Activated CD4-positive, alpha-beta T cell treated with anti-CD3 and anti-CD28 coated beads, Interleukin-2, amount 10 ng/mL, durations not matched to agents 24 days and 14 days (primary cell): ENCODE results near the gene GLT8D2. TPM values are rescaled to one million over a fixed set of nuclear protein-coding genes. Genes with fewer than 3 reads are reported as not detected.

ENCODE experiments used
- DNase-seq: peaks from one replicate; pipeline ENCODE4 v3.0.0; 2022
- H3K27ac Mint-ChIP-seq: one replicate; pipeline ENCODE4 v1.8.0; 2022; ENCODE audit warnings: mild to moderate bottlenecking, mixed read lengths
- H3K27me3 Mint-ChIP-seq: one replicate; pipeline ENCODE4 v1.8.0; 2022; ENCODE audit warnings: mixed read lengths
- H3K36me3 Mint-ChIP-seq: one replicate; pipeline ENCODE4 v1.8.0; 2022; ENCODE audit warnings: low read depth, mild to moderate bottlenecking, mixed read lengths
- H3K4me1 Mint-ChIP-seq: one replicate; pipeline ENCODE4 v1.8.0; 2021; ENCODE audit warnings: mixed read lengths
- H3K4me3 Mint-ChIP-seq: one replicate; pipeline ENCODE4 v1.8.0; 2022; ENCODE audit warnings: mild to moderate bottlenecking, moderate library complexity, mixed read lengths
- H3K9me3 Mint-ChIP-seq: one replicate; pipeline ENCODE4 v1.8.0; 2021; ENCODE audit warnings: mixed read lengths
- intact Hi-C: fragments of 100-400 bp; cut with micrococcal nuclease; formaldehyde crosslinking; loops from one replicate; pipeline ENCODE4 v1.15.1; 2023
- total RNA-seq: library from RNA; stranded (reverse); gene quantifications from 2 replicates; pipeline ENCODE4 v1.2.3, GENCODE V29; 2022

GLT8D2 gene
- total RNA-seq, 1 donor from 2014 or later = not detected

GRCh38 chr12:104060791-104061190, 10.8 kb upstream of the GLT8D2 start:
- H3K4me3 Mint-ChIP-seq = no peak overlapping the region
- H3K27ac Mint-ChIP-seq = no peak overlapping the region
- intact Hi-C loops = loop anchor here (5.0 kb wide), 2 partner anchors 183 to 227 kb away; no protein-coding TSS in a partner anchor
- peaks cover 15% of the 10 kb centered on the region for H3K4me1 Mint-ChIP-seq
- no peak for DNase-seq
- no peaks in the 10 kb centered on the region for H3K36me3 Mint-ChIP-seq
- no peaks in the 10 kb centered on the region for H3K9me3 Mint-ChIP-seq
- H3K27me3 Mint-ChIP-seq = peaks cover 54% of the 10 kb centered on the region

GRCh38 chr12:104059963-104060362, 10.0 kb upstream of the GLT8D2 start:
- no peak overlapping the region for H3K27ac Mint-ChIP-seq
- no peaks in the 10 kb centered on the region for H3K9me3 Mint-ChIP-seq
- intact Hi-C loops = loop anchor here (5.0 kb wide), 2 partner anchors 183 to 227 kb away; no protein-coding TSS in a partner anchor
- H3K4me1 Mint-ChIP-seq = peaks cover 8% of the 10 kb centered on the region
- no peak for DNase-seq
- H3K4me3 Mint-ChIP-seq = no peak overlapping the region
- peaks cover 59% of the 10 kb centered on the region for H3K27me3 Mint-ChIP-seq
- H3K36me3 Mint-ChIP-seq = no peaks in the 10 kb centered on the region

- intact Hi-C loops = no loop called here
- H3K9me3 Mint-ChIP-seq = no peaks in the 10 kb centered on the region
Observed at GRCh38 chr12:104058802-104059201, 8.8 kb upstream of the GLT8D2 start.

GRCh38 chr12:104057771-104058197, 7.8 kb upstream of the GLT8D2 start:
- Mint-ChIP-seq H3K9me3 (no peaks in the 10 kb centered on the region), H3K27ac (no peak overlapping the region), H3K27me3 (peaks cover 71% of the 10 kb centered on the region), H3K4me3 (no peak overlapping the region), H3K4me1 (peaks cover 6% of the 10 kb centered on the region), H3K36me3 (no peaks in the 10 kb centered on the region)
- intact Hi-C loops = loop anchor here (1.0 kb wide), 1 partner anchor 52 kb away; no protein-coding TSS in a partner anchor
- DNase-seq = peak; percentile 65

More at GRCh38 chr12:104058802-104059201, 8.8 kb upstream of the GLT8D2 start:
- no peak for DNase-seq
- Mint-ChIP-seq H3K36me3 (no peaks in the 10 kb centered on the region), H3K27ac (no peak overlapping the region), H3K4me3 (no peak overlapping the region), H3K4me1 (peaks cover 7% of the 10 kb centered on the region), H3K27me3 (peaks cover 68% of the 10 kb centered on the region)

GRCh38 chr12:104056419-104056972, 6.5 kb upstream of the GLT8D2 start:
- intact Hi-C loops = no loop called here
- Mint-ChIP-seq H3K36me3 (no peaks in the 10 kb centered on the region), H3K4me3 (no peak overlapping the region), H3K4me1 (peaks cover 6% of the 10 kb centered on the region), H3K9me3 (no peaks in the 10 kb centered on the region), H3K27me3 (peaks cover 72% of the 10 kb centered on the region), H3K27ac (no peak overlapping the region)
- no peak for DNase-seq

GRCh38 chr12:104055686-104056388, 5.8 kb upstream of the GLT8D2 start:
- Mint-ChIP-seq H3K36me3 (no peaks in the 10 kb centered on the region), H3K4me1 (peaks cover 6% of the 10 kb centered on the region), H3K27me3 (peaks cover 69% of the 10 kb centered on the region), H3K9me3 (no peaks in the 10 kb centered on the region), H3K27ac (no peak overlapping the region), H3K4me3 (no peak overlapping the region)
- intact Hi-C loops = no loop called here
- DNase-seq = no peak

GRCh38 chr12:104054681-104055346, 4.8 kb upstream of the GLT8D2 start:
- Mint-ChIP-seq H3K4me3 (no peak overlapping the region), H3K36me3 (no peaks in the 10 kb centered on the region), H3K27ac (no peak overlapping the region), H3K27me3 (peaks cover 69% of the 10 kb centered on the region), H3K9me3 (no peaks in the 10 kb centered on the region), H3K4me1 (peaks cover 5% of the 10 kb centered on the region)
- intact Hi-C loops = no loop called here
- DNase-seq = no peak

- intact Hi-C loops = no loop called here
- no peak overlapping the region for H3K4me3 Mint-ChIP-seq
- peaks cover 4% of the 10 kb centered on the region for H3K4me1 Mint-ChIP-seq
- DNase-seq = no peak
- no peak overlapping the region for H3K27ac Mint-ChIP-seq
- peaks cover 55% of the 10 kb centered on the region for H3K27me3 Mint-ChIP-seq
- H3K9me3 Mint-ChIP-seq = no peaks in the 10 kb centered on the region
- H3K36me3 Mint-ChIP-seq = no peaks in the 10 kb centered on the region
Observed at GRCh38 chr12:104050436-104050835, 449 bp upstream of the GLT8D2 start.

- Mint-ChIP-seq H3K27ac (no peak overlapping the region), H3K4me1 (peaks cover 4% of the 10 kb centered on the region), H3K27me3 (peaks cover 56% of the 10 kb centered on the region), H3K36me3 (no peaks in the 10 kb centered on the region), H3K9me3 (no peaks in the 10 kb centered on the region), H3K4me3 (no peak overlapping the region)
- no peak for DNase-seq
- intact Hi-C loops = no loop called here
Observed at GRCh38 chr12:104049278-104049902, 597 bp downstream of the GLT8D2 start.

- H3K27me3 Mint-ChIP-seq = peaks cover 57% of the 10 kb centered on the region
- DNase-seq = no peak
- peaks cover 4% of the 10 kb centered on the region for H3K9me3 Mint-ChIP-seq
- no peak overlapping the region for H3K4me3 Mint-ChIP-seq
- H3K4me1 Mint-ChIP-seq = peaks cover 4% of the 10 kb centered on the region
- no peak overlapping the region for H3K27ac Mint-ChIP-seq
- no peaks in the 10 kb centered on the region for H3K36me3 Mint-ChIP-seq
- intact Hi-C loops = no loop called here
Observed at GRCh38 chr12:104048811-104049210, 1.2 kb downstream of the GLT8D2 start.

- peaks cover 4% of the 10 kb centered on the region for H3K4me1 Mint-ChIP-seq
- no peak for DNase-seq
- no peak overlapping the region for H3K27ac Mint-ChIP-seq
- H3K4me3 Mint-ChIP-seq = no peak overlapping the region
- intact Hi-C loops = no loop called here
- peaks cover 6% of the 10 kb centered on the region for H3K9me3 Mint-ChIP-seq
- H3K36me3 Mint-ChIP-seq = no peaks in the 10 kb centered on the region
- H3K27me3 Mint-ChIP-seq = peaks cover 57% of the 10 kb centered on the region
Observed at GRCh38 chr12:104048162-104048561, 1.8 kb downstream of the GLT8D2 start.

- Mint-ChIP-seq H3K9me3 (peaks cover 6% of the 10 kb centered on the region), H3K27me3 (peaks cover 47% of the 10 kb centered on the region), H3K4me3 (no peak overlapping the region), H3K36me3 (no peaks in the 10 kb centered on the region), H3K27ac (no peak overlapping the region), H3K4me1 (peaks cover 4% of the 10 kb centered on the region)
- no peak for DNase-seq
- intact Hi-C loops = no loop called here
Observed at GRCh38 chr12:104046306-104046705, 3.7 kb downstream of the GLT8D2 start.

GRCh38 chr12:104044158-104044557, 5.8 kb downstream of the GLT8D2 start:
- no peak overlapping the region for H3K27ac Mint-ChIP-seq
- no peaks in the 10 kb centered on the region for H3K4me1 Mint-ChIP-seq
- intact Hi-C loops = no loop called here
- H3K27me3 Mint-ChIP-seq = peaks cover 30% of the 10 kb centered on the region
- DNase-seq = no peak
- H3K4me3 Mint-ChIP-seq = no peak overlapping the region
- H3K9me3 Mint-ChIP-seq = peaks cover 6% of the 10 kb centered on the region
- no peaks in the 10 kb centered on the region for H3K36me3 Mint-ChIP-seq

- Mint-ChIP-seq H3K4me1 (no peaks in the 10 kb centered on the region), H3K36me3 (no peaks in the 10 kb centered on the region), H3K27ac (no peak overlapping the region), H3K27me3 (peaks cover 23% of the 10 kb centered on the region), H3K9me3 (peaks cover 10% of the 10 kb centered on the region), H3K4me3 (no peak overlapping the region)
- intact Hi-C loops = no loop called here
- no peak for DNase-seq
Observed at GRCh38 chr12:104042580-104042979, 7.4 kb downstream of the GLT8D2 start.
